Activated naive CD8-positive, alpha-beta T cell (primary cell): ENCODE results near the gene CDPF1.
"Not testable (repeated sequence)": the region's sequence is repeated elsewhere in the genome, so short reads cannot be mapped to it uniquely, and the experiment has no call there.

Experiments used
- H3K27ac Mint-ChIP-seq: one replicate; pipeline ENCODE4 v1.8.0; 2021; ENCODE audit warnings: mixed read lengths
- H3K27me3 Mint-ChIP-seq: one replicate; pipeline ENCODE4 v1.8.0; 2021; ENCODE audit warnings: mixed read lengths
- H3K36me3 Mint-ChIP-seq: one replicate; pipeline ENCODE4 v1.8.0; 2021; ENCODE audit warnings: mixed read lengths
- H3K4me1 Mint-ChIP-seq: one replicate; pipeline ENCODE4 v1.8.0; 2021; ENCODE audit warnings: low read depth, mixed read lengths
- H3K4me3 Mint-ChIP-seq: one replicate; pipeline ENCODE4 v1.8.0; 2021; ENCODE audit warnings: mild to moderate bottlenecking, mixed read lengths
- H3K9me3 Mint-ChIP-seq: one replicate; pipeline ENCODE4 v1.8.0; 2021; ENCODE audit warnings: low read depth, mixed read lengths

CDPF1 gene

DNA sequence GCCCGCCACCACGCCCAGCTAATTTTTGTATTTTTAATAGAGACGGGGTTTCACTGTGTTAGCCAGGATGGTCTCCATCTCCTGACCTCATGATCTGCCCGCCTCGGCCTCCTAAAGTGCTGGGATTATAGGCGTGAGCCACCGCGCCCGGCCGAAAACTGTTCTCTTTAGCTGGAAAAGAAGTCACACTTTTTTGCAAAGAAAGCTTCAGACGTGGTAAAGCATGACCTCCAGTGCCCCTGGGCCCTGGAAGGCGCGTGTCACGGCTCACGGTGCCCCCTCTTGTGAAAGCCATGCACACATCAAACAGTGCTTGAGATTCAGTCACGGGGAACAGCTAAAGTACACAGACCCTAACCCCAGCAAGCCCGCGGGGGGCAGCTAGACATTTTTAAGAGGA, 51.3 kb downstream of the CDPF1 start:
- H3K4me1 Mint-ChIP-seq, H3K9me3 Mint-ChIP-seq, H3K4me3 Mint-ChIP-seq, H3K36me3 Mint-ChIP-seq, H3K27ac Mint-ChIP-seq, H3K27me3 Mint-ChIP-seq: not testable (repeated sequence)

DNA sequence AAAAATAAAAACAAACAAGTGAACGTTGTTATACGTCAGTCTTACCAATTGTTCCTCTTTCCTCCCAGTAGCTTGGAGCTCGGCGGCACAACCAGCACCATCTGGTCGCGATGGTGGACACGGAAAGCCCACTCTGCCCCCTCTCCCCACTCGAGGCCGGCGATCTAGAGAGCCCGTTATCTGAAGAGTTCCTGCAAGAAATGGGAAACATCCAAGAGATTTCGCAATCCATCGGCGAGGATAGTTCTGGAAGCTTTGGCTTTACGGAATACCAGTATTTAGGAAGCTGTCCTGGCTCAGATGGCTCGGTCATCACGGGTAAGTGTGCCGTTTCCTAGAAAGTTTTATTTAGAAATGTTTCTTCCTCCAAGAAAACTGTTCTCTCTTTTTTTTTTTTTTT, 51.8 kb downstream of the CDPF1 start:
- H3K4me1 Mint-ChIP-seq = no peaks in the 10 kb centered on the region

DNA sequence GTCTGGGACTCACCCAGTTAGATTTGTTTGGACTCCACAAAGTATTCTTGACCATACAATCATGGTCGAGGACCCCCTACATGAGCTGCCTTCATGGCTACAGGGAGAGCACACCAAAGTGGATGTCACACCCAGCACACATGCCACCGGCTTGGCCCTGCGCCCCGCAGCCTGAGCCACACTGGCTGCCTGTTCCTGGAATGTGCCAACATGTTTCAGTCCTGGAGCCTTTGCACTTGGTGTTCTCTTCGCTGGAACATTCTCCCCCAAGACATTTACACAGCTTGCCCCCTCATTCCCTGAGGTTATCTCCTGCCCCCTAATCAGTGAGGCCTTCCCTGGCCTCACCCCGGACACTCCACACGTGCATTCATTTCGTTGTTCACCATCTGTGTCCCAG, 53.8 kb downstream of the CDPF1 start:
- Mint-ChIP-seq H3K4me3 (no peak overlapping the region), H3K36me3 (peaks cover 15% of the 10 kb centered on the region), H3K27me3 (no peaks in the 10 kb centered on the region), H3K9me3 (no peaks in the 10 kb centered on the region), H3K27ac (no peak overlapping the region), H3K4me1 (no peaks in the 10 kb centered on the region)

More for the DNA sequence above, 51.8 kb downstream of the CDPF1 start:
- no peaks in the 10 kb centered on the region for H3K9me3 Mint-ChIP-seq
- H3K4me3 Mint-ChIP-seq = no peak overlapping the region
- peaks cover 8% of the 10 kb centered on the region for H3K36me3 Mint-ChIP-seq
- H3K27me3 Mint-ChIP-seq = no peaks in the 10 kb centered on the region
- H3K27ac Mint-ChIP-seq = no peak overlapping the region

DNA sequence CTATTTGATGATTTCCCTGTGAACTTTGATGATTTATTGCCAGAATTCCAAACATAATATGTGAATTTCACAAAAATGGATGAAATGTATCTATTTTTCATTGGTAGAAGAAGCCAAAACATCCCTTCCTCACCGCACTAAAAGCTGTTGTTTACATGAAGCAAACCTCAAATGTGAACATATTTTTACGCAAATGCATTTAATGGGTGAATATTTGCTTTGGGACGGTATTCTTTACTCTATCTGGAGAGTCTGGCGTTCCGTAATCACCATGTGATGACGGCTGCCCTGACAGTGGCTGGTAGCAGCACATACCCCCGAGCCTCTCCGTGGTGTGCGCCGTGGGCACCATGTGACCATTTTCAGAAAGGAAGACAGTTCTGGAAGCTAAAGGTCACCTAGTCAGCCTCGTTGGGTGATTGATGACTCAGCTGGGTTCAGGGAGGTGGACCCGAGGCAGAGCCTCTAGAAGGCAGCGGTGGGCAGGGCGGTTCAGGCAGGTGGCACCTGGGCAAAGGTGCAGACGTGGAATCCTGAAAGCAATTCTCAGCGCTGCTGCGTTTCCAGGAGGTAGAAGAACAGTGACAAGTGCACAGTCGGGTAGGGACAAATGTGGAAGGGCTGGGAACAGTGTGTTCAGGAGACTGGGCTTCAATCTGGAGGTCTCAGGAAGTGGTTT, 54.5 kb downstream of the CDPF1 start:
- no peaks in the 10 kb centered on the region for H3K4me1 Mint-ChIP-seq
- no peak overlapping the region for H3K4me3 Mint-ChIP-seq
- peaks cover 13% of the 10 kb centered on the region for H3K36me3 Mint-ChIP-seq
- H3K9me3 Mint-ChIP-seq = no peaks in the 10 kb centered on the region
- H3K27me3 Mint-ChIP-seq = no peaks in the 10 kb centered on the region
- H3K27ac Mint-ChIP-seq = peak overlapping the region; percentile 35
